Thyroid gland (tissue), 4 donors: ENCODE data around the gene SLCO3A1. TPM values are rescaled to one million over a fixed set of nuclear protein-coding genes. Genes with fewer than 3 reads are reported as not detected.

ENCODE experiments used
- DNase-seq, 2 donors: peaks; one replicate each; pipeline ENCODE4 v3.0.0-alpha.2; 2019
- H3K27ac ChIP-seq, 3 donors: fragments of 200-600 bp; sonication (generic); 1 replicate in 2 of 3; 2 replicates in 1 of 3; pipeline ENCODE4 v1.5.1; 2016 to 2019; ENCODE audit warnings: mild to moderate bottlenecking in 1 of 3, moderate library complexity in 1 of 3
- H3K27me3 ChIP-seq: fragments of 200-600 bp; sonication (generic); one replicate; pipeline ENCODE4 v1.5.1; 2019
- H3K36me3 ChIP-seq, 2 donors: fragments of 200-600 bp; sonication (generic); one replicate each; pipeline ENCODE4 v1.5.1; 2016 to 2019
- H3K4me1 ChIP-seq, 2 donors: fragments of 200-600 bp; sonication (generic); one replicate each; pipeline ENCODE4 v1.5.1; 2017 to 2019
- H3K4me3 ChIP-seq, 3 donors: fragments of 200-600 bp; sonication (generic); replicated peaks in 1 of 3; 1 replicate in 2 of 3; 2 replicates in 1 of 3; pipeline ENCODE4 v1.5.1; 2016; ENCODE audit warnings: mild to moderate bottlenecking in 1 of 3
- H3K9me3 ChIP-seq: fragments of 200-600 bp; sonication (generic); one replicate; pipeline ENCODE4 v1.5.1; 2017
- POLR2A ChIP-seq, 2 donors: fragments of 450-650 bp; IDR thresholded peaks; one replicate each; pipeline ENCODE4 v1.6.1; 2017; ENCODE audit warnings: antibody characterized with exemption in 2 of 2, mild to moderate bottlenecking in 2 of 2, moderate library complexity in 1 of 2
- WGBS, 2 donors: methylation state at CpG; one replicate each; pipeline ENCODE4 v1.1.5; 2017; 5-methylcytosine and 5-hydroxymethylcytosine counted together
- intact Hi-C: fragments of 100-400 bp; cut with DNase I; formaldehyde crosslinking; loops from one replicate; pipeline ENCODE4 v1.15.1; 2023
- total RNA-seq, 4 donors: library from RNA; depleted of rRNA; stranded (reverse); fragments of >200 nt; gene quantifications; one replicate each; pipeline ENCODE4 v1.2.3, GENCODE V29; 2016
- TF ChIP-seq, protein P1 (sequence below), 6 experiments: fragments of 200-600 bp in 3 of 6; fragments of 450-650 bp in 3 of 6; sonication (generic) in 3 of 6; IDR thresholded peaks; one replicate each; pipeline ENCODE4 v1.5.1; 2016 to 2019; ENCODE audit warnings: antibody characterized with exemption in 6 of 6, mild to moderate bottlenecking in 2 of 6, inconsistent platforms in 1 of 6, moderate library complexity in 1 of 6

Gene SLCO3A1
- total RNA-seq, 4 donors from 2014 or later = 23.3 to 31.4 (median 28.0) TPM

DNA sequence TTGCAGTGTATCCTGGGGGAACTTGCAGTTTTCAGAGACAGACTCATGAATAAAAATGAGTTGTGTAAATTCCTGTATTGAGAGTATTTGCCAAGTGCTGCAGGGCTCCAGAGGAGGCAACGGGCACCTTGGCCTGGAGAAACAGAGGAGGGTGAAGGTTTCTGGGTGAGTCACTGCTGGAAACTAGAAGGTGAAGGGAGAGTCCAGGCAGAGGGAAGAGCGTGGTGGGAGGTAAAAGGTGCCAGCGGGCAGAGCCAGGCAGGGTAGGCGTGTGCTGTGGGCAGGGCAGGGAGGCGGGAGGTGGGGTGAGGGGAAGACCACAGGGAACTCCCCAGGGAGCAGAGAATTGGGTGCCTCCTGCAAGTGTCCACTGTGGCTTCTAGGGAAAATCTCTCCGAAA lies 120.8 kb downstream of the SLCO3A1 start:
- no peak for DNase-seq
- H3K4me3 ChIP-seq = no peak overlapping the region
- no peaks in the 10 kb centered on the region for H3K9me3 ChIP-seq
- no peaks in the 10 kb centered on the region for H3K27me3 ChIP-seq
- H3K27ac ChIP-seq = no peak overlapping the region
- intact Hi-C loops = loop anchor here (10.0 kb wide), 1 partner anchor 100 kb away; no protein-coding TSS in a partner anchor
- TF ChIP-seq POLR2A (IDR thresholded peaks at IDR 0.05) = no peak
- TF ChIP-seq, protein P1, sequence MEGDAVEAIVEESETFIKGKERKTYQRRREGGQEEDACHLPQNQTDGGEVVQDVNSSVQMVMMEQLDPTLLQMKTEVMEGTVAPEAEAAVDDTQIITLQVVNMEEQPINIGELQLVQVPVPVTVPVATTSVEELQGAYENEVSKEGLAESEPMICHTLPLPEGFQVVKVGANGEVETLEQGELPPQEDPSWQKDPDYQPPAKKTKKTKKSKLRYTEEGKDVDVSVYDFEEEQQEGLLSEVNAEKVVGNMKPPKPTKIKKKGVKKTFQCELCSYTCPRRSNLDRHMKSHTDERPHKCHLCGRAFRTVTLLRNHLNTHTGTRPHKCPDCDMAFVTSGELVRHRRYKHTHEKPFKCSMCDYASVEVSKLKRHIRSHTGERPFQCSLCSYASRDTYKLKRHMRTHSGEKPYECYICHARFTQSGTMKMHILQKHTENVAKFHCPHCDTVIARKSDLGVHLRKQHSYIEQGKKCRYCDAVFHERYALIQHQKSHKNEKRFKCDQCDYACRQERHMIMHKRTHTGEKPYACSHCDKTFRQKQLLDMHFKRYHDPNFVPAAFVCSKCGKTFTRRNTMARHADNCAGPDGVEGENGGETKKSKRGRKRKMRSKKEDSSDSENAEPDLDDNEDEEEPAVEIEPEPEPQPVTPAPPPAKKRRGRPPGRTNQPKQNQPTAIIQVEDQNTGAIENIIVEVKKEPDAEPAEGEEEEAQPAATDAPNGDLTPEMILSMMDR (IDR thresholded peaks at IDR 0.05) = no peak
- no peaks in the 10 kb centered on the region for H3K36me3 ChIP-seq
- 83 to 93% methylated on average over 6 of the region's 6 CpGs for whole genome bisulfite sequencing, 2 donors
- peaks cover 0 to 13% of the 10 kb centered on the region in 2 donors for H3K4me1 ChIP-seq

- Histone ChIP-seq H3K27me3 (no peaks in the 10 kb centered on the region), H3K9me3 (no peaks in the 10 kb centered on the region), H3K36me3 (no peaks in the 10 kb centered on the region), H3K4me1 (peaks cover 0 to 7% of the 10 kb centered on the region in 2 donors), H3K4me3 (no peak overlapping the region), H3K27ac (no peak overlapping the region)
- 80 to 84% methylated on average over 7 of the region's 7 CpGs for WGBS, 2 donors
- intact Hi-C loops = loop anchor here (10.0 kb wide), 1 partner anchor 99 kb away; no protein-coding TSS in a partner anchor
- no peak for DNase-seq
- TF ChIP-seq POLR2A (IDR thresholded peaks at IDR 0.05) = no peak
- TF ChIP-seq, protein P1 (IDR thresholded peaks at IDR 0.05) = no peak
Observed at GRCh38 chr15:91975241-91975978, 121.9 kb downstream of the SLCO3A1 start.

DNA sequence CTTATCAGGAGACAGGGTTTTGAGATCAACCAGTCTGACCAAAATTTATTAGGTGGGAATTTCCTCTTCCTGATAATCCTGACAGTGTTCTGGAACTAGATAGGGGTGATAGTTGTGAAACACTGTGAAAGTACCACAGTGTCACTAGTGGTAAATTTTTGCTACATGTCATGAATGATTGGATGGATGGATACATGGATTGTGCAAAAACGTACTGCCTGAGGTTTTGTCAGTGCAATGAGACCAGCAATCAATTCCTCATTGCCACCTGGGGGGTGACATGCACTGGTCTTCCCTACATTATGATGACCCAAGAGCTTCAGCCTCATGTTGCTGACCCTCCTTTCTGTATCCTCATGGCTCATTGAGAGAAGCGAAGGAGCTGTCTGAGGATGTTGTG lies 123.5 kb downstream of the SLCO3A1 start:
- H3K9me3 ChIP-seq = no peaks in the 10 kb centered on the region
- H3K27ac ChIP-seq = no peak overlapping the region
- WGBS, 2 donors = 93 to 97% methylated on average over 2 of the region's 2 CpGs
- H3K27me3 ChIP-seq = no peaks in the 10 kb centered on the region
- DNase-seq = no peak
- H3K36me3 ChIP-seq = no peaks in the 10 kb centered on the region
- intact Hi-C loops = loop anchor here (10.0 kb wide), 1 partner anchor 98 kb away; no protein-coding TSS in a partner anchor
- TF ChIP-seq POLR2A (IDR thresholded peaks at IDR 0.05) = no peak
- TF ChIP-seq, protein P1 (IDR thresholded peaks at IDR 0.05) = no peak
- peaks cover 0 to 7% of the 10 kb centered on the region in 2 donors for H3K4me1 ChIP-seq
- H3K4me3 ChIP-seq = no peak overlapping the region

- intact Hi-C loops = no loop called here
- DNase-seq = no peak
- Histone ChIP-seq H3K4me1 (no peaks in the 10 kb centered on the region), H3K36me3 (no peaks in the 10 kb centered on the region), H3K4me3 (no peak overlapping the region), H3K27me3 (no peaks in the 10 kb centered on the region), H3K9me3 (no peaks in the 10 kb centered on the region), H3K27ac (no peak overlapping the region)
- TF ChIP-seq, protein P1 (IDR thresholded peaks at IDR 0.05) = no peak
- TF ChIP-seq POLR2A (IDR thresholded peaks at IDR 0.05) = no peak
- WGBS, 2 donors = 85 to 93% methylated on average over 9 of the region's 9 CpGs
Observed at GRCh38 chr15:91980502-91981267, 127.2 kb downstream of the SLCO3A1 start.
